Mesothelial cell of epicardium (in vitro differentiated cells): ENCODE results near the gene AKAP7. TPM values are rescaled to one million over a fixed set of nuclear protein-coding genes. Genes with fewer than 3 reads are reported as not detected.

ENCODE experiments used
- DNase-seq, 2 experiments: peaks; one replicate each; pipeline ENCODE4 v3.0.0; 2021; ENCODE audit warnings: low spot score in 2 of 2; ENCODE audit not compliant: unreplicated experiment in 2 of 2
- H3K27ac Mint-ChIP-seq: 2 replicates; pipeline ENCODE4 v1.8.0; 2021; ENCODE audit warnings: mixed read lengths
- H3K27me3 Mint-ChIP-seq: 2 replicates; pipeline ENCODE4 v1.8.0; 2021; ENCODE audit warnings: low read depth, mixed read lengths
- H3K36me3 Mint-ChIP-seq: 2 replicates; pipeline ENCODE4 v1.8.0; 2021; ENCODE audit warnings: mixed read lengths
- H3K4me1 Mint-ChIP-seq: 2 replicates; pipeline ENCODE4 v1.8.0; 2021; ENCODE audit warnings: mixed read lengths
- H3K4me3 Mint-ChIP-seq: 2 replicates; pipeline ENCODE4 v1.8.0; 2021; ENCODE audit warnings: mild to moderate bottlenecking, moderate library complexity, mixed read lengths
- H3K9me3 Mint-ChIP-seq: 2 replicates; pipeline ENCODE4 v1.8.0; 2021; ENCODE audit warnings: mixed read lengths
- CTCF ChIP-seq: fragments of 200-600 bp; sonication (generic); IDR thresholded peaks from one replicate; pipeline ENCODE4 v1.5.0; 2021; ENCODE audit warnings: antibody characterized with exemption; ENCODE audit not compliant: unreplicated experiment
- total RNA-seq: library from RNA; stranded (reverse); gene quantifications from 3 replicates; pipeline ENCODE4 v1.2.1, GENCODE V29; 2021

Gene AKAP7
- total RNA-seq, 1 donor from 2014 or later: 10.0 TPM

- no peak for TF ChIP-seq CTCF
- H3K27ac Mint-ChIP-seq: no peak overlapping the region
- DNase-seq: no peak
These were observed 81.0 kb downstream of the AKAP7 start for GRCh38 chr6:131216246-131216645.

GRCh38 chr6:131222773-131223172, 87.5 kb downstream of the AKAP7 start:
- DNase-seq: no peak
- H3K27ac Mint-ChIP-seq: no peak overlapping the region
- H3K36me3 Mint-ChIP-seq: peaks cover 14% of the 10 kb centered on the region

More at GRCh38 chr6:131216246-131216645, 81.0 kb downstream of the AKAP7 start:
- Mint-ChIP-seq H3K36me3 (peaks cover 7% of the 10 kb centered on the region), H3K4me1 (peaks cover 10% of the 10 kb centered on the region), H3K4me3 (no peak overlapping the region), H3K9me3 (peaks cover 5% of the 10 kb centered on the region), H3K27me3 (no peaks in the 10 kb centered on the region)

GRCh38 chr6:131223416-131223815, 88.1 kb downstream of the AKAP7 start:
- peaks cover 14% of the 10 kb centered on the region for H3K36me3 Mint-ChIP-seq
- no peak for DNase-seq
- peaks cover 10% of the 10 kb centered on the region for H3K9me3 Mint-ChIP-seq
- no peak overlapping the region for H3K4me3 Mint-ChIP-seq
- no peak for TF ChIP-seq CTCF
- H3K4me1 Mint-ChIP-seq: no peaks in the 10 kb centered on the region
- H3K27me3 Mint-ChIP-seq: no peaks in the 10 kb centered on the region
- H3K27ac Mint-ChIP-seq: no peak overlapping the region

More at GRCh38 chr6:131222773-131223172, 87.5 kb downstream of the AKAP7 start:
- H3K4me3 Mint-ChIP-seq: no peak overlapping the region
- no peaks in the 10 kb centered on the region for H3K4me1 Mint-ChIP-seq
- TF ChIP-seq CTCF: no peak
- H3K9me3 Mint-ChIP-seq: peaks cover 10% of the 10 kb centered on the region
- no peaks in the 10 kb centered on the region for H3K27me3 Mint-ChIP-seq

GRCh38 chr6:131225127-131225526, 89.9 kb downstream of the AKAP7 start:
- Mint-ChIP-seq H3K4me3 (no peak overlapping the region), H3K9me3 (peaks cover 15% of the 10 kb centered on the region), H3K27ac (no peak overlapping the region), H3K36me3 (peaks cover 17% of the 10 kb centered on the region), H3K27me3 (no peaks in the 10 kb centered on the region), H3K4me1 (no peaks in the 10 kb centered on the region)
- TF ChIP-seq CTCF: no peak
- DNase-seq: no peak

GRCh38 chr6:131225959-131226358, 90.7 kb downstream of the AKAP7 start:
- Mint-ChIP-seq H3K27me3 (no peaks in the 10 kb centered on the region), H3K9me3 (peaks cover 16% of the 10 kb centered on the region), H3K4me1 (no peaks in the 10 kb centered on the region), H3K27ac (no peak overlapping the region), H3K36me3 (peaks cover 15% of the 10 kb centered on the region), H3K4me3 (no peak overlapping the region)
- TF ChIP-seq CTCF: no peak
- no peak for DNase-seq
